Skeletal muscle tissue (tissue), 4 donors: ENCODE measurements around the gene PLCD1. TPM values are rescaled to one million over a fixed set of nuclear protein-coding genes. Genes with fewer than 3 reads are reported as not detected.
"Not testable (repeated sequence)": the region's sequence is repeated elsewhere in the genome, so short reads cannot be mapped to it uniquely, and the experiment has no call there.

ENCODE experiments used
- H3K27ac ChIP-seq: one replicate; pipeline ENCODE4 v1.7.0; 2013; ENCODE audit warnings: mild to moderate bottlenecking, low read depth, low read length, inconsistent platforms
- H3K27me3 ChIP-seq, 3 donors: one replicate each; pipeline ENCODE4 v1.7.0; 2013; ENCODE audit warnings: low read length in 3 of 3; ENCODE audit not compliant: control insufficient read depth in 3 of 3, insufficient read depth in 3 of 3
- H3K36me3 ChIP-seq, 3 donors: one replicate each; pipeline ENCODE4 v1.7.0; 2013; ENCODE audit warnings: low read length in 3 of 3; ENCODE audit not compliant: control insufficient read depth in 3 of 3, insufficient read depth in 3 of 3
- H3K4me1 ChIP-seq, 3 donors: one replicate each; pipeline ENCODE4 v1.7.0; 2013; ENCODE audit warnings: low read length in 3 of 3, mild to moderate bottlenecking in 3 of 3; ENCODE audit not compliant: control insufficient read depth in 3 of 3, insufficient read depth in 3 of 3
- H3K4me3 ChIP-seq, 3 donors: one replicate each; pipeline ENCODE4 v1.7.0; 2013; ENCODE audit warnings: low read length in 3 of 3
- H3K9ac ChIP-seq, 3 donors: one replicate each; pipeline ENCODE4 v1.7.0; 2013; ENCODE audit warnings: low read length in 3 of 3, mild to moderate bottlenecking in 3 of 3, moderate library complexity in 2 of 3, low read depth in 1 of 3
- H3K9me3 ChIP-seq, 3 donors: one replicate each; pipeline ENCODE4 v1.7.0; 2013; ENCODE audit warnings: low read length in 3 of 3; ENCODE audit not compliant: control insufficient read depth in 3 of 3
- total RNA-seq: library from RNA; depleted of rRNA; stranded (reverse); fragments of >200 nt; gene quantifications from one replicate; pipeline ENCODE4 v1.2.3, GENCODE V29; 2014
- donor health status: Osteomylitis.

PLCD1 gene
- total RNA-seq, 1 donor from 2014 or later: 9.4 TPM

GRCh38 chr3:37980462-37981347 is 48.7 kb downstream of the PLCD1 start:
- H3K36me3 ChIP-seq: peaks cover 9 to 25% (median 11%) of the 10 kb centered on the region in 3 donors
- no peaks in the 10 kb centered on the region for H3K27me3 ChIP-seq
- no peak overlapping the region for H3K4me3 ChIP-seq
- H3K9me3 ChIP-seq: no peaks in the 10 kb centered on the region
- peak overlapping the region in 1 of 3 donors; percentile 8 for H3K9ac ChIP-seq
- peaks cover 0 to 6% (median 5%) of the 10 kb centered on the region in 3 donors for H3K4me1 ChIP-seq
- H3K27ac ChIP-seq: no peak overlapping the region

- Histone ChIP-seq H3K4me1 (no peaks in the 10 kb centered on the region), H3K36me3 (peaks cover 11 to 26% (median 13%) of the 10 kb centered on the region in 3 donors), H3K9ac (no peak overlapping the region), H3K27ac (no peak overlapping the region), H3K9me3 (no peaks in the 10 kb centered on the region), H3K27me3 (no peaks in the 10 kb centered on the region), H3K4me3 (no peak overlapping the region)
Observed at GRCh38 chr3:37979541-37980461, 49.6 kb downstream of the PLCD1 start.

GRCh38 chr3:37974121-37975083 is 55.0 kb downstream of the PLCD1 start:
- Histone ChIP-seq H3K36me3 (peaks cover 5 to 29% (median 11%) of the 10 kb centered on the region in 3 donors), H3K4me1 (peaks cover 2 to 6% (median 5%) of the 10 kb centered on the region in 3 donors), H3K27ac (no peak overlapping the region), H3K9me3 (no peaks in the 10 kb centered on the region), H3K4me3 (no peak overlapping the region), H3K27me3 (no peaks in the 10 kb centered on the region), H3K9ac (no peak overlapping the region)

GRCh38 chr3:37973246-37974054 is 56.0 kb downstream of the PLCD1 start:
- H3K36me3 ChIP-seq: peaks cover 5 to 29% (median 11%) of the 10 kb centered on the region in 3 donors
- H3K4me3 ChIP-seq: no peak overlapping the region
- no peak overlapping the region for H3K27ac ChIP-seq
- no peaks in the 10 kb centered on the region for H3K27me3 ChIP-seq
- H3K9me3 ChIP-seq: no peaks in the 10 kb centered on the region
- no peak overlapping the region for H3K9ac ChIP-seq
- H3K4me1 ChIP-seq: peaks cover 10 to 16% (median 14%) of the 10 kb centered on the region in 3 donors

GRCh38 chr3:37972056-37972455 is 57.4 kb downstream of the PLCD1 start:
- H3K27ac ChIP-seq, H3K9ac ChIP-seq, H3K9me3 ChIP-seq, H3K4me3 ChIP-seq, H3K27me3 ChIP-seq: not testable (repeated sequence)
- Histone ChIP-seq H3K4me1 (peaks cover 16 to 19% (median 19%) of the 10 kb centered on the region in 3 donors), H3K36me3 (peaks cover 5 to 29% (median 11%) of the 10 kb centered on the region in 3 donors)

GRCh38 chr3:37971467-37971866 is 58.0 kb downstream of the PLCD1 start:
- peak overlapping the region in 1 of 3 donors; percentile 16 for H3K9ac ChIP-seq
- no peaks in the 10 kb centered on the region for H3K9me3 ChIP-seq
- H3K4me1 ChIP-seq: peaks cover 17 to 21% (median 20%) of the 10 kb centered on the region in 3 donors
- no peak overlapping the region for H3K27ac ChIP-seq
- H3K36me3 ChIP-seq: peaks cover 5 to 26% (median 8%) of the 10 kb centered on the region in 3 donors
- H3K4me3 ChIP-seq: no peak overlapping the region
- no peaks in the 10 kb centered on the region for H3K27me3 ChIP-seq

- Histone ChIP-seq H3K4me1 (peaks cover 17 to 21% (median 20%) of the 10 kb centered on the region in 3 donors), H3K27ac (no peak overlapping the region), H3K9ac (no peak overlapping the region)
Observed at GRCh38 chr3:37970802-37971201, 58.6 kb downstream of the PLCD1 start.

GRCh38 chr3:37969596-37970100 is 59.8 kb downstream of the PLCD1 start:
- no peaks in the 10 kb centered on the region for H3K27me3 ChIP-seq
- H3K9ac ChIP-seq: peak overlapping the region in 1 of 3 donors; percentile 50
- no peak overlapping the region for H3K27ac ChIP-seq
- H3K4me3 ChIP-seq: no peak overlapping the region
- H3K9me3 ChIP-seq: no peaks in the 10 kb centered on the region
- H3K4me1 ChIP-seq: peaks cover 19 to 21% (median 20%) of the 10 kb centered on the region in 3 donors
- peaks cover 0 to 21% (median 4%) of the 10 kb centered on the region in 3 donors for H3K36me3 ChIP-seq

More at GRCh38 chr3:37970802-37971201, 58.6 kb downstream of the PLCD1 start:
- Histone ChIP-seq H3K9me3 (no peaks in the 10 kb centered on the region), H3K4me3 (no peak overlapping the region), H3K27me3 (no peaks in the 10 kb centered on the region), H3K36me3 (peaks cover 3 to 23% (median 7%) of the 10 kb centered on the region in 3 donors)
